ENCODE data around the gene CD82.

CD82 gene

DNA sequence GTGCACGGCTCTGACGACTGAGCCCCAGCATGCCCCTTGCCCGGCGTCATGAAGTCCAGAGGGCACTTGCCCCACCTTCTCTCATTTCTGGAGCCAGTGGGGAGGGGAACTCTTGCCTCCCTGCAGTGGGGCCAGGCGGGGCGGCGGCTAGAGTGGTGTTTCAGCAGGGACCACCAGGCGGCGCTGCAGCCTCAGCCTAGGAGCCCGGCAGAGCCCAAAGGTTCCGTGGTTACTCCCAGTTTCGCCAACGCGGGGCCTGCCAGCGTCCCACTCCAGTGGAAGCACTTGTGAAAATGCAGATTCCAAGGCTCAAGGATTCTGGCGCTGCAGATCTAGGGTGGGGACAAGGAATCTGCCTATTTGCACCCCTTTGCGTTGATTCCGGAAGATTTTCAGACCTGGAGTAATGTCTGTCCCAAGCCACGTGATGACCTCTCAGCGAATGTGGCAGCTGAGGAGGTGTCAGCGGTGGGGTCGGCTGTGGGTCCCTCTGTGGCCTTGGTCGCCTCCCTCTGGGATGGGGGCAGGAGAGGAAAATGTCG lies 55.7 kb downstream of the CD82 start:
- TF ChIP-seq, protein P1, sequence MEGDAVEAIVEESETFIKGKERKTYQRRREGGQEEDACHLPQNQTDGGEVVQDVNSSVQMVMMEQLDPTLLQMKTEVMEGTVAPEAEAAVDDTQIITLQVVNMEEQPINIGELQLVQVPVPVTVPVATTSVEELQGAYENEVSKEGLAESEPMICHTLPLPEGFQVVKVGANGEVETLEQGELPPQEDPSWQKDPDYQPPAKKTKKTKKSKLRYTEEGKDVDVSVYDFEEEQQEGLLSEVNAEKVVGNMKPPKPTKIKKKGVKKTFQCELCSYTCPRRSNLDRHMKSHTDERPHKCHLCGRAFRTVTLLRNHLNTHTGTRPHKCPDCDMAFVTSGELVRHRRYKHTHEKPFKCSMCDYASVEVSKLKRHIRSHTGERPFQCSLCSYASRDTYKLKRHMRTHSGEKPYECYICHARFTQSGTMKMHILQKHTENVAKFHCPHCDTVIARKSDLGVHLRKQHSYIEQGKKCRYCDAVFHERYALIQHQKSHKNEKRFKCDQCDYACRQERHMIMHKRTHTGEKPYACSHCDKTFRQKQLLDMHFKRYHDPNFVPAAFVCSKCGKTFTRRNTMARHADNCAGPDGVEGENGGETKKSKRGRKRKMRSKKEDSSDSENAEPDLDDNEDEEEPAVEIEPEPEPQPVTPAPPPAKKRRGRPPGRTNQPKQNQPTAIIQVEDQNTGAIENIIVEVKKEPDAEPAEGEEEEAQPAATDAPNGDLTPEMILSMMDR (IDR thresholded peaks at IDR 0.05; ENCODE audit: insufficient read depth, low read length, missing control alignments): peak; percentile 98
- ChIA-PET CTCF (interaction anchor here (0.6 to 26.6 kb wide), 38 partner anchors 9 to 483 kb away, joined by 3 to 995 read pairs (median 4); partner anchors contain the start of gene CD82), POLR2A (no interaction called here)
- no peak for DNase-seq (ENCODE audit: low read depth, low spot score)
- H3K4me3 ChIP-seq (ENCODE audit: low read depth, low read length): peak overlapping the region; percentile 37

DNA sequence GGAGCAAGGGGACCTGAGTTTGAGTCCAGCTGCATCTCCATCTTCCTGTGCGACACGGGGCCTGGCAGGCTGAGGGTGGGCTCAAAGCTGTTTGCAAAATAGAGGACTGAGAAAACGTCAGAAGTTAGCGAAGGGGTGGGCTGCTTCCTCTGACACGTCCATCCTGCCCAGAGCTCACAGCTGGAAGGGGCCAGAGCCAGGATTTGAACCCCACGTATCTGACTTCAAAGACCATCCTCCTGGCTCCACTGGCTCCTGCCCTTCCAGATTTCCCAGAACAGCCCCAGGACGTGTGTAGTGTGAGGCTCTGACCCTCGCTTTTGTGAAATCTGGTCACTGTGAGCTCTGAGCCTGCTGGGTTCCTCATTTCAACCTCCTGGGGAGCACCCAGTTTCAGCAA lies 56.3 kb downstream of the CD82 start:
- CTCF ChIA-PET: interaction anchor here (0.6 to 26.6 kb wide), 28 partner anchors 8 to 483 kb away, joined by 3 to 995 read pairs (median 4); partner anchors contain the start of gene CD82
- H3K4me3 ChIP-seq (ENCODE audit: low read depth, low read length): no peak overlapping the region
- POLR2A ChIA-PET: no interaction called here
- TF ChIP-seq, protein P1 (IDR thresholded peaks at IDR 0.05; ENCODE audit: insufficient read depth, low read length, missing control alignments): no peak
- DNase-seq (ENCODE audit: low read depth, low spot score): no peak

DNA sequence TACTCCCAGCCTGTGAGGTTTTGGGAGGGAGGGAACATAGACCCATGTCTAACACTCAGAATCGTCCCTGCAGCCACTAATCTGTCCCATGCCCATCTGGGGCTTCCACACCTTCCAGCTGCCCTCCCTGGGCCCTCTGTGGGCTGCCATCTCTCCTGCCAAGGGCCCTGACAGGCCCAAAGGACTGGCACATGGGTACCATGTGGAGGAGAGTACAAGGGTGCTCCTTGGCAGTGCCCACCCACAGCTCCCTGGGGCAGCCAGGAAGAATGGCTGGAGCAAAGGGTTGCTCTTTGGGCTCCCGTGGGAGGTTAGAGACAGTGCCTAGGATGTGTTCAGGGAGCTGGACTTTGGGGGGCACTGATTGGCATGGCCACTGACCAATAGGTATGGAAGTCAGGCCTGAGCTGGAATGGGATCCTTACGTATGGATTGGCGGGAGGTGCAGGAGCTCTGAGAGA lies 56.8 kb downstream of the CD82 start:
- no peak for DNase-seq (ENCODE audit: low read depth, low spot score)

DNA sequence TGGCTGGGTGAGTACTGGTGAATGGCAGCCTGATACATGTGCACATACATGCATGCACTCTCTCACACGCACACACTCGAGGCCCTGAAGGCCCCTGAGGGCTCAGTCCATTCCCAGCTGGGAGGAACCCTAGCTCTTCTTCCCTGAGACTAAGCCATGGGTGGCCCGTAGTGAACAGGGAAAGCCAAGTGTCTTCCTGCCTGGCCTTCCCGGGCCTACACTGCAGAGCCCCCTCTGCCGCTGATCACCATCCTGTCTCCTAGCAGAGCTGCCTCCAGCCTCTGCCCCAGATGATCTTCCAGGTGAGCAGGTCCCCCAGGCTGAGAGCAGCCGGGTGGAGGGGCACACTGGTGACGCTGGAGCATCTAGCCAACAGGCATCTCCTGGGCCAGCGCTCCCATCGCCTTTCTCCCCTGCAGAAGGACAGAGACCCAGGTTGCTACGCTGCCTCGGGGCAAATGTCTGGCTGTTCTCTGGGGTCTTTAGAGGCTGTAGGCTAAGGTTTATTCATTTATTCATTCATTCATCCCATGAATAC lies 57.3 kb downstream of the CD82 start:
- CTCF ChIA-PET: interaction anchor here (0.6 to 26.6 kb wide), 14 partner anchors 11 to 482 kb away, joined by 3 to 995 read pairs (median 23); partner anchors contain the start of gene CD82
- no peak for DNase-seq (ENCODE audit: low read depth, low spot score)
- TF ChIP-seq, protein P1 (IDR thresholded peaks at IDR 0.05; ENCODE audit: insufficient read depth, low read length, missing control alignments): no peak
- POLR2A ChIA-PET: no interaction called here
- no peak overlapping the region for H3K4me3 ChIP-seq (ENCODE audit: low read depth, low read length)

More for the DNA sequence above, 56.8 kb downstream of the CD82 start:
- no peak overlapping the region for H3K4me3 ChIP-seq (ENCODE audit: low read depth, low read length)
- POLR2A ChIA-PET: no interaction called here
- TF ChIP-seq, protein P1 (IDR thresholded peaks at IDR 0.05; ENCODE audit: insufficient read depth, low read length, missing control alignments): no peak
- CTCF ChIA-PET: interaction anchor here (0.6 to 26.6 kb wide), 24 partner anchors 8 to 482 kb away, joined by 3 to 995 read pairs (median 4); partner anchors contain the start of gene CD82

DNA sequence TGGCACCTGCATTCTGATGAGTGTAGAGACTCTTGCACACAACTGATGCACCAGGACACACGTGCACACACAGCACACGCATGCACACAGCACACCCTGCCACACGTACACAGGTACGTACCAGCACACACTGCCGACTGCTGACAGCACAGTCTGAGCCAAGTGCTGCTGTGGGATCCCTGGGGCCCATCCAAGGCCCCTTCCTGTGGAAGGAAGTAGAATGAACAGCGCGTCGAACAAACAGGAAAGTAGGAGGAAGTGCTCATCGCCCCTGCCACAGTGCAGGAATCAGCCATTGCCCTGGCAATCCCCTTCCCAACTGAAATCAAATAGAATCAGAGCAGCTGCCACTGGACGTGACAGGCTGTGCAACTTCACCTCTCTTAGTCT lies 57.9 kb downstream of the CD82 start:
- H3K4me3 ChIP-seq (ENCODE audit: low read depth, low read length): no peak overlapping the region
- ChIA-PET CTCF (interaction anchor here (1.2 to 26.6 kb wide), 8 partner anchors 9 to 482 kb away, joined by 4 to 995 read pairs (median 41); partner anchors contain the start of gene CD82), POLR2A (no interaction called here)
- no peak for DNase-seq (ENCODE audit: low read depth, low spot score)
- TF ChIP-seq, protein P1 (IDR thresholded peaks at IDR 0.05; ENCODE audit: insufficient read depth, low read length, missing control alignments): no peak

DNA sequence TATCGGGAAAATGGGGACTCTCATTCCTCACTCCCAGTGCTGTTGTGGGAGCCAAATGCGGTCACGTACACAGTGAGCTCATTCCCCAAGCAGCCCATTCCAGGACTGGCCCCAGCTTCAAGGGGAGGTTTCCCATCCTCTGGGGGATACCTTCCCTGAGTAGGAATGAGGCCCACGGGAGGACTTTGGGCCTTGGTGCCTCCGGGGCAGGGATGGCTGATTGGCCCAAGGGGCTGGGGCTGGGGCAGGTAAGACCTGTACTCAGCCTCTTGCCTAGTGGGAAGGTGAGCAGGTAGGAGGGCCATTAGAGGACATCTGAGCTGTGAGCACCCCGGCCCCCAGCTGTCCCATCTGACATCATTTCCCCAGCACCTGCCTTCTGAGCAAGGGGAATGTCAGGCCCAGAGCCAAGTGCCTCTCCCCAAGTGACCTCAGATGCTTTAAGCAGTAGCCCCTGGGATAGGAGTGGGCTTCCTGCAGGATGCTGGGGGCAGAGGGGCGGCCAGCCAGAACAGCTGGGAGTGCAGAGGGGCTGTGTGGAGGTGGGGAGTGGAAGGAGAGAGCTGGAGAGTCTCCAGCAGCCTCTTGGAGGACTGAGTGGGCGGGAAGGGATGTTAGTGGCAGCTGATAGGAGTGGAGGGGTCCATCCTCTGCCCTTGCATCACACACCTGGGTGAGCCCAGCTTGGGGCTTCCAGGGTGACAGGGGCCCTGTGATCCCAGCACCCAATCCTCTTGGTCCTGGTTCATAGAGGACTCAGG lies 58.4 kb downstream of the CD82 start:
- DNase-seq (ENCODE audit: low read depth, low spot score): no peak
- ChIA-PET POLR2A (no interaction called here), CTCF (interaction anchor here (0.9 to 26.6 kb wide), 10 partner anchors 8 to 481 kb away, joined by 3 to 995 read pairs (median 16); partner anchors contain the start of gene CD82)
- no peak overlapping the region for H3K4me3 ChIP-seq (ENCODE audit: low read depth, low read length)
- TF ChIP-seq, protein P1 (IDR thresholded peaks at IDR 0.05; ENCODE audit: insufficient read depth, low read length, missing control alignments): no peak
